ENCODE measurements around the gene FNBP1L.
"Not testable (repeated sequence)": the region's sequence is repeated elsewhere in the genome, so short reads cannot be mapped to it uniquely, and the experiment has no call there.

The FNBP1L gene

DNA sequence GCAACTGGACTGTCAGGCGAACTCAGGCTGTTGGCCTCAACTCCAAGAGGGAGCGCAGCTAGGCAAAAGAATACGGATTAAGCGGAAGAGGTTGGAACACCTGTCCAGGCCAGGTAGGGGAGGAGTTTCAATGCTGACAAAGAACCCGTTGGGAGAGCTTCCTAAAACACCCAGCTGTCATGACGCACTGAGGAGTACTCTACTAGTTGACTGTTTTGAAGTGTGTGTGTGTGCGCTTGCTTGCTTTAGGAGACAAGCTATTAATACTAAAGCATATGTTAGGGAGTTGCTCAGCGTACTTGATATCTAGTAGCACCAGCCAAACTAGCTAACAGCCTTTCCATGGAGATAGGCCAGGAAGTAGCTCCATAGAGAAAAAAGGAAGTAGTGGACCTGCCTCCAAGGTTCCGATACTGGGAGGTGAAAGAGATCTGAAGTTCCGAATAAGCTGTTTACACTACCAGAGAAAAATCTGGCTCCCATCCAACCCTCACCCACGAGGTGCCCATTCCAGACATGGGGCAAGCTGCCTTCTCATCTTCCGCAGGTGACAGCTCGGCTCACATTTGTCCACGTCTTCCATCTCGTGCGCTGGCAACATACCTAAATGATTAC is 974 bp upstream of the FNBP1L start:
- DNase-seq: no peak

DNA sequence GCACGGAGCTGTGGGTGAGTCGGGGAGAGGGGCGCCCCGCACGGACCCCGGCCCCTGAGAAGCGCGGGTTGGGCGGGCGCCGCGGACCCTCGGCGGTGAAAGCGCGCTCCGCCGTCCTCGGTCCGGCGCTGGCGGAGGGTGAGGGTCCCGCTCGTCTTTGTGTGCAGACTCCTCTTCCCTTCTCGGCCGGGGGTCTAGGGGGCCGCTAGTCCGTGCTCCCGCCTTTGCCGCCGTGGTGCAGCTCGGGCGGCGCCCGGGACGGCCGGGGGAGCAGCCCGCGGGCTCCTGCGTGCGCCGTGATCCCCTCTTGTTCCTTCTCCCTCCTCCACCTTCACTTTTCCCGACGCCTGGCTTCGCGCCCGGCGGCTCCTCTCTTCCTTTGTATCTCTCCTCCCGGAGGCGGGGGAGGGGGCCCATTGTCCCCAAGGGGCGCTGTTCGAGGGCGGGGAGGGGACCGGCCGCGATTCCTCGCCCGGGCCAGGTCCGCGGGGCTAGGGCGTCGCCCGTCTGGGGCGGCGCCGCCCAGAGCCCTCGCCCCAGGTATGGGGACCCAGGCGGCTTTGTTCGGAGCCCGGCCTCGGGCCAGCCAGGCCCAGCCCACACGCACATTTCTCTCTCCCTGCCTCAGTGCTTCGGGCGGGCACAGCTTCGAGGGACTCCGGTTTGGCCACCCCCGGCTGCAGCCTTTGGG is 519 bp downstream of the FNBP1L start:
- no peak for DNase-seq

DNA sequence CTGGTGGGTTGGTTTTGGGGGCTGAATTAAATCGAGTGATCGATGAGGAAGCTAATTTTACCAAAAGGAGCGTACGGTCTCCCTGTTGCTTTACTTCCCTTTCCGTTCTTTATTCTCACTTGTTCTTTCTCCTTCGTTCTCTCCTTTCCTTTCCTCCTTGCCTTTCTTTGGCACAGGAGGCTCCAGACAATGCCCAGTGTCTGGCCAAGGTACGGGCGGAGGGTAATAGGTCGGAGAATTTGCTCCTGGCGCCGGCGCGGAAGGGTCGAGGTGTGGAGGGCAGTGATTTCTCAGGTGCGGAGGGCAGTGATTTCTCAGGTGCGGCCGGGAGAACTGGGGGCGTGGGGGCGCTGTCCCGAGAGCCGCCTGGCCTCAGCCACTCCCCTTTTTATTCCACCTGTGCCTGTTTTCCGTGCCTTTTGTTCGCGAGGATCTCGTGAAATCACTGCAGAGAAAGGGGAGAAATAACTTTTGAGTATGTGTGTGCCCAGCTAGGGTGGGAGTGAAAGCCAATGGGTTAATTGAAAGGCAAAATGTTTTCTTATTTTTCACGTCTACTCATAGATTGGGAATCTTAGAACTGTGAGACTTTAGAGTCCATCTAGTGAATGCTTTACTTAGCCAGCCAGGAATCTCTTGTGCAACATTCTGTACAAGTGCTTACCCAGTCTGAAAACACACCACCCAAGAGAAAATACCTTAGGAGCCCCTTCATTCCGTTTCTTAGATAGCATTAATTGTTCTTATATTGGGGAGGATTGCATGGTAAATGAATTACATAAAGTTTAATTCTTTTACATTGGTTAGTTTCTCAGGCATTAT is 1.3 kb downstream of the FNBP1L start:
- DNase-seq: no peak

DNA sequence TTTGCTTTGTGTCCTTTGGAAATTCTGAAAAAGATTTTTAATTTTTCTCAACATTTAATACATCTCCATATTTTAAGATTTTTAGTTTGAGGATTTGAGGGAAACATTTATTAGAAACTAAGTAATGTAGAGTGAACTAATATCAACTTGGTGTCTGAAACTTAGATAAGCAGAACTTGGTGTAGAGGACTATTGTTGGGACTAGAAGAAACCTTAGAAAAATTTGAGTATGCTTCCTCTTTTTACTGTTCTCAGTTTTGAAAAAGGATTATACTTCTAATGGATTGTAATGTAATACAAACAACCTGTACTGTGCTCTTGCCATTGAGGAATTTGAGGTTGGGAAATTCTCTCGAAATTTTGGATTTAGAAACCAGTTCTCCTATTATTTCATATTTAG is 2.4 kb downstream of the FNBP1L start:
- DNase-seq: no peak

DNA sequence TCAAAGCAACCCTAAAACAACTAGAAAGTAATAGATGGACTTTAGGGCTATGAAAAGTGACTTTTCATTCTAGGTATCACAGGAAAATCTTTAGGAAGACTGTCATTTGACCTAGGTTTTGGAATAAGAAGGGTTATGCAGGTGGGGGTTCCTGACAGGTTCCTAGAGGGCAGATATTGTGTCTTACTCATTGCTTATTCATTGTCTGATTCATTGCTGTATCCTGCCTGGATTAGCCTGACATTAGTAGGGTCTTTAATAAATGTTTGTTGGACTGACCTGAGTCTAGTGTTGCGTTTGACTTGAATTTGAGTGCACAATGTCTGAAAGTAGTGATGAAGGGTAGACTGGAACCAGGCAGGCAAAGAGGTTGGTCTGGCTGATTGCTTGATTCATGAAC is 6.0 kb downstream of the FNBP1L start:
- no peak for DNase-seq

DNA sequence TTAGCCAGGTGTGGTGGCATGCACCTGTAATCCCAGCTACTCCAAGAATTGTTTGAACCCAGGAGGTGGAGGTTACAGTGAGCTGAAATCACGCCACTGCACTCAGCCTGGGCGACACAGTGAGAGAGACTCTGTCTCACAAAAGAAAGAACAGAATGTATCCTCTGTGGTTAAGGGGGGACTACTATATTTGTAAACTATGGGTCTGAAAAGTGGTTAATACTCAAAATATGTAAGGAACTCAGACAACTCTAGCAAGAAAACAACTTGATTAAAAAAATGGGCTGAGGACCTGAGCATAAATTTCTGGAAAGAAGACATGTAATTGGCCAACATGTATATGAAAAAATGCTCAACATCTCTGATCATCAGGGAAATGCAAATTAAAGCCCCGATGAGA is 11.2 kb downstream of the FNBP1L start:
- no peak for DNase-seq

DNA sequence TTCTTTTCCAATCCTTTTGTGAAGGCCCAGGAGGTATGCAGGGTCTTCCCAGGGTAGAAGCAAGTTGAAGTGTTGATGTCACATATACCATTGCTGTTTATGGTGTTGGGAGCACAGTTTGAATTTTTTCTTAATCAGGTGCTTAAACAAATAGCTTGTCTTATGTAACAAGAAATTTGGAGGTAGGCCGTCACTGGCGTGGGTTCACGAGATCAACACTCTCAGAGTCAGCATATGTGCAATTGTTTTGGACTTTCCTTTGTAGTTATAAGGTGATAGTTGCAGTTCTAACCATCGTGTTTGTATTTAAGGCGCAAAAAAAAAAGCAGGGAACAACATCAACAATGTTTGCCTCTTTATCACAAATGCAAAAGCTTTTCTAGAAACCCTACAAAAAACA is 13.3 kb downstream of the FNBP1L start:
- no peak for DNase-seq

DNA sequence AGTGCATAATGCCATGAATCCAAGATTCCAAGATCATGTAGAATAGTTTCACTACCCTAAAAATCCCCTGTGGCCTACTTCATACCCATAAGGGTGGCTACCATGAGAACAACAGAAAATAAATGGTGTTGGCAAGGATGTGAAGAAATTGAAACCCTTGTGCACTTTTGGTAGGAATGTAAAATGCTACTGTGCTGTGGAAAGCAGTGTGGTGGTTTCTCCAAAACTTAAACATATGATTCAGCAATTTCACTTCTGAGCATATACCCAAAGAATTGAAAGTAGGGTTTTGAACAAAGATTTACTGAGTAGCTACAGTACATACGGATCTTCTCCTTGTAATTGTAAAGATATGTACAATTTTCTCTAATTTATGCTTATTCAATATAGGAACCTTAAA is 16.0 kb downstream of the FNBP1L start:
- no peak for DNase-seq

DNA sequence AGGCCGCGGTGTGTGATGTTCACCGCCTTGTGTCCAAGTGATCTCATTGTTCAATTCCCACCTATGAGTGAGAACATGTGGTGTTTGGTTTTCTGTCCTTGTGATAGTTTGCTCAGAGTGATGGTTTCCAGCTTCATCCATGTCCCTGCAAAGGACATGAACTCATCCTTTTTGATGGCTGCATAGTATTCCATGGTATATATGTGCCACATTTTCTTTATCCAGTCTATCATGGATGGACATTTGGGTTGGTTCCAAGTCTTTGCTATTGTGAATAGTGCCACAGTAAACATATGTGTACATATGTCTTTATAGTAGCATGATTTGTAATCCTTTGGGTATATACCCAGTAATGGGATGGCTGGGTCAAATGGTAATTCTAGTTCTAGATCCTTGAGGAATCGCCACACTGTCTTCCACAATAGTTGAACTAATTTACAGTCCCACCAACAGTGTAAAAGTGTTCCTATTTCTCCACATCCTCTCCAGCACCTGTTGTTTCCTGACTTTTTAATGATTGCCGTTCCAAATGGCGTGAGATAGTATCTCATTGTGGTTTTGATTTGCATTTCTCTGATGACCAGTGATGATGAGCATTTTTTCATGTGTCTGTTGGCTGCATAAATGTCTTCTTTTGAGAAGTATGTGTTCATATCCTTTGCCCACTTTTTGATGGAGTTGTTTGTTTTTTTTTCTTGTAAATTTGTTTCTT is 17.6 kb downstream of the FNBP1L start:
- DNase-seq: not testable (repeated sequence)

DNA sequence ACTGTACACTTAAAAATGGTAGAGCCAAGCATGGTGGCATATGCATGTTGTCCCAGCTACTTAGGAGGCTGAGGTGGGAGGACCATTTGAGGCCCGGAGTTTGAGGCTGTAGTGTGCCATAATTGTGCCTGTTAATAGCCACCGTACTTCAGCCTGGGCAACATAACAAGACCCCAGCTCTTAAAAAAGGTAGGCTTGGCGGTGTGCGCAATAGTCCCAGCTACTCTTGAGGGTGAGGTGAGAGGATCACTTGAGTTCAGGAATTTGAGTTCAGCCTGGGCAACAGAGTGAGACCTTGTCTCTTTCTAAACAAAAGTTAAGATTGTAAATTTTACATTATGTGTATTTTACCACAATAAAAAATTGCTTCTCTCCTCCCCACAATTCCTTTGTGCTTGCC is 19.7 kb downstream of the FNBP1L start:
- no peak for DNase-seq

DNA sequence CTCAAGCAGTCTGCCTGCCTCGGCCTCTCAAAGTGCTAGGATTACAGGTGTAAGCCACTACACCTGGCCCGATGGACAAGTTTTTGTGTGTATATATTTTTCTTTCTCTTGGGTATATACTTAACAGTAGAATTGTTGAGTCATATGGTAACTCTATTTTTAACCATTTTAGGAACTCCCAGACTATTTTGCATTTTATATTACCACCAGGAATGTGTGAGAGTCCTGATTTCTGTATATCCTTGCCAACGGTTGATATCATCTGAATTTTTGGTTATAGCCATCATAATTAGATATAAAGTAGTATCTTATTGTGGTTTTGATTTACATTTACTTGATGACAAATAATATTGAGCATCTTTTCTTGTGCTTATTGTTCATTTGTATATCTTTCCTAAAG is 20.7 kb downstream of the FNBP1L start:
- no peak for DNase-seq

DNA sequence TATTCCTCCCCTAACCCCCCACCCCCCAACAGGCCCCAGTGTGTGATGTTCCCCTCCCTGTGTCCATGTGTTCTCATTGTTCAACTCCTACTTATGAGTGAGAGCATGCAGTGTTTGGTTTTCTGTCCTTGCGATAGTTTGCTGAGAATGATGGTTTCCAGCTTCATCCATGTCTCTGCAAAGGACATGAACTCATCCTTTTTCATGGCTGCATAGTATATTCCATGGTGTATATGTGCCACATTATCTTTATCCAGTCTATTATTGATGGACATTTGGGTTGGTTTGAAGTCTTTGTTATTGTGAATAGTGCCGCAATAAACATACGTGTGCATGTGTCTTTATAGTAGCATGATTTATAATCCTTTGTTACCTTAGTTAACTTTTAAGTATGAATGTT is 21.3 kb downstream of the FNBP1L start:
- DNase-seq: not testable (repeated sequence)

DNA sequence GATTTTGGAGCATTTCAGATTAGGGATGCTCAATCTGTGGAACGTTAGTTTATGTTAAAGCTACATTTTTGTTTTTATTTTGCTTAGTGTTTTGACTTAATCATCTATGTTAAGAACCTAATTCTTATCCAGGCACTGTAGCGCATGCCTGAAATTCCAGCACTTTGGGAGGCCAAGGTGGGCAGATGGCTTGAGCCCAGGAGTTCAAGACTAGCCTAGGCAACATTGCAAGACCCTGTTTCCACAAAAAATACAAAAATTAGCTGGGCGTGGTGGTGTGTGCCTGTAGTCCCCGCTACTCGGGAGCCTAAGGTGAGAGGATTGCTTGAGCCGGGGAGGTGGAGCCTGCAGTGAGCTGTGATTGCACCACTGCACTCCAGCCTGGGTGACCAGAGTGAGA is 23.4 kb downstream of the FNBP1L start:
- no peak for DNase-seq

DNA sequence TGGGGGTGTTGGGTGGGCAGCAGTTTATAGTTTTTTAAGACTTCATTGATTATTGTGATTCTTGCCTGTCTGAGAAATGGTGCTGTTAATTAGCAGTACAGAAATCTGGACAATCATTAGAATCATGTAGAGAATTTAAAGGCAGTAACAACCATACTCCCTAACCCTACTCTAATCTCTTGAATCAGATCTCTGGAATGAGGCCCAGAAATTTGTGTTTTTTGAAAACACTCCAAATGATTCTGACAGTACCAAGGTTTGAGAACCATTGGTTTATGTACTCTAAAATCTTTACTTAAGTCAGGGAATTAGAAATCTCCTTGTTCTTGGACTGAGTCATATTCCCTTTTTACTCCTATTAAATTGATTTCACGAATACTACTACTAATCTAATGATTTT is 24.0 kb downstream of the FNBP1L start:
- no peak for DNase-seq

DNA sequence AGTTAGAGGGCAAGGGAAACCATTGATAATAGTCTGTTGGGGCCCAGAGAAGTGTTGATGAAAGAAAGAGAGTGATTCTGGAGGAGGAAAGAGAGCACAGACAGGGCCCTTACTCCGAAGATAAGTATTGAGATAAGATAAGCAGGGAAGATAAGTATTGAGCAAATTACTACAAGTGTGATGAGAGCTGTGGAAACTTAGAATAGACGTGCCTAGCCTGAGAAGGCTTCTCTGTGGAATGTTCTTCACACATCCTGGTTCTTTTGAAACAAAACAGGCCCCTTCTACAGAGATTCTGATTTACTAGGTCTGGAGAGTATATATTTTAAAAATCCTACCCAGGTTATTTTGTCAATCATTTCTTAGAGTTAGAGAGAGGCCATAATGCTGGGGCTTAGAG is 26.4 kb downstream of the FNBP1L start:
- DNase-seq: no peak

DNA sequence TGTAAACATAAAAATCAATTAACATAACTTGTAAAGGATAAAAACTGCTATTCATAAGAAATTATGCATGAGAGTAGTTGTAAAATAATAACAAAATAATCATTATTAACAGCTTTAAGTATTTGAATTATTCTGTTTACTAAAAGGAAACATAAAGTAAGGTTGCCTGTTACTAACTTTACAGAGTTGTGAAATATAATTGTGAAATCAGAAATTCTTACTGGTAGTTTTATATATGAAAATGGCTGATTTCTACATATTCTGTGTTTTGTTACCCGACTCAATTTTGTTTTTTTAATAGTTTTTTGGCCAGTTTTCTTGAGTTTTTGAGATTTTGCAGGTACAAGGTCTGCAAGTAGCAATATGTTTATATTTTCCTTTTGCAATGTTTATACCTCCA is 27.8 kb downstream of the FNBP1L start:
- no peak for DNase-seq

DNA sequence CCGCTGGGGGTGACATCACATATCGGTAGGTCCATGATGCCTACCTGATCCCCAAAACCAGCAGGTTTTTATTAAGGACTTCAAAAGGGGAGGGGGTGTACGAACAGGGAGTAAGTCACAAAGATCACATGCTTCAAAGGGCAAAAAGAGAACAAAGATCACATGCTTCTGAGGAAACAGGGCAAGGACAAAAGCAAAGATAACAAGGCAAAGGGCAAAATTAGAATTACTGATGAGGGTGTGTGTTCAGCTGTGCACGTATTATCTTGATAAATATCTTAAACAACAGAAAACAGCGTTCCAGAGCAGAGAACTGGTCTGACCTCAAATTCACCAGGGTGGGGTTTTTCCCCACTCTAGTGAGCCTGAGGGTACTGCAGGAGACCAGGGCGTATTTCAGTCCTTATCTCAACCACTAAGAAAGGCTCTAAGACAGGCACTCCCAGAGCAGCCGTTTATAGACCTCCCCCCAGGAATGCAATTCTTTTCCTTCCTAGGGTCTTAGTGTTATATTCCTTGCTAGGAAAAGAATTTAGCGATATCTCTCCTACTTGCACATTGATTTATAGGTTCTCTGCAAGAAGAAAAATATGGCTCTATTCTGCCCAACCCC is 31.3 kb downstream of the FNBP1L start:
- DNase-seq: not testable (repeated sequence)

DNA sequence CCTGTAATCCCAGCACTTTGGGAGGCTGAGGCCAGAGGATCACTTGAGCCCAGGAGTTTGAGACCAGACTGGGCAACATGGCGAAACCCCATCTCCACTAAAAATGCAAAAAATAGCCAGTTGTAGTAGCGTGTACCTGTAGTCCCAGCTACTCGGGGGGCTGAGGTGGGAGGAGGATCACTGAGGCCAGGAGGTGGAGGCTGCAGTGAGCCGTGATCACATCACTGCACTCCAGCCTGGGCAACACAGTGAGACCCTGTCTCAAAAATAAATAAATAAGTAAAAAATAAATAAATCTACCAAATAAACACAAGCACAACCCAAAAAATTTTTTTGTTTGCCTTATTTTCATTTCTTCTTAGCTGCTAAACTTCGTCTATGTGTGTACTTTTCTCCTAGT is 34.0 kb downstream of the FNBP1L start:
- not testable (repeated sequence) for DNase-seq

DNA sequence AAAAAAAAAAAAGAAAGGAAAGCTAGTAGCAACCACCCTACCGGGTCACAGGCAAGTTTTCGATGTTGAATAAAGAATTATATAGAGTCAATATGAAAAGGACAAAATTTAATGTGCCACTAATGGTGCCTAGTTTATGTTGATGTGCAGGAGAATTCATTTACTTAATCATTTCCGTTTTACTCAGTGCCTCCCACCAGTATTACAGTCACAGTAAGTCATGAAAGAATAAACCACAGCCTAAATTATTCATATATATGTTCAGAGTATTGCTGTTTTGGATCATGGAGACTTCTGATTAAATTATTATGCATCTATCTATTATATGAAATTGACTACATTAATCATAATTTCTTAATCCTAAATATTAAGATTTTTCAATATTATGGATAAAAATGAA is 35.3 kb downstream of the FNBP1L start:
- no peak for DNase-seq

DNA sequence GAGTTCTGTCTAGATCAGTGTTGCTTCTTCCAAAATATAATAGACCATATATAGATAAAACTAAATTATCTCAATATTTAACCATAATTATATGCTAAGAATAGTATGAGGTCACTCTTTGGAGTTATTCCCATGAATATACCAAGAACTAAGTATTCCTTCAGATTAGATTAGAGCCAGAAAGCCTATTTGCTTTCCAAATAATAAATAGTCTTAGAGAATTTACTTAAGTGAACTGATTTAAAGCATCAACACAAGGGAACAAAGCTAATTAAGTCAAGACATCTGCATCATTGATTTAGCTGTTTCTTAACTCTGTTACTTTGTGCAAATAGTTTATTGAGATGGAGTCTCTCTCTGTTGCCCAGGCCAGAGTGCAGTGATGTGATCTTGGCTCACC is 35.7 kb downstream of the FNBP1L start:
- DNase-seq: no peak

DNA sequence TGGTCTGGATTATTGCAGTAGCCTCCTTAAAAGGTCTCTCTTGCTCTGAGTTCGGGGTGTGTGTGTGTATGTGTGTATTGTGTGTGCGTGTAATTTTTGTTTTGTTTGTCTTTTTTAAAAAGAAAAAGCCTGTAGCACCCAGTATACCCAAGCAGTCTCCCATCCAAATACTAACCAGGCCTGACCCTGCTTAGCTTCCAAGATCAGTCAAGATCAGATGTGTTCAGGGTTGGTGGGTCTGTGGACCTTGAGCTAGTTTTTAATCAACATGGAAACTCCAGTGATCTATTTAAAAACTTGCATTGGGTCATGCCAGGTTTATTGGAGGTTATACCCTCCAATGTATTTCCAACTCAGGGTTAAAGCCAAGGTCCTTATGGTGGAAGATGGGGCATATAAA is 40.3 kb downstream of the FNBP1L start:
- DNase-seq: no peak

DNA sequence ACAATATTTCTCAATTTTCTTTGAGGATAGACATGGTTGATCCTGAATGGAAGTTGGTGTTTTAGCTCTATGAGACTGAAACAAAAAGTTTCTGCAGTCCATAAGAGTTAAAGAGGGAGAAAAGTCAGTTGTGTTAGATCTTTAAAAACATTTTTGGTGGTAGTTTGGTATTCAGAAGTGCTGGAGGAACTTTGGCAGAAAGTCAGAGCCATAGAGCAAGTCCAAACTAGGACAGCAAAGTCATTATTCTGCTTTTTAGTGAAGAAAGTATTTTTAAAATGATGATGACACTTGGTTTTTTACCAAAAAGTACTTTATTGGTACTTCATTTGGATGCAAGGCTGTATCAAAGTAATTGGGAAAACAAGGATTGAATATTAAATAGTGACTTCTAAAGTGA is 41.8 kb downstream of the FNBP1L start:
- no peak for DNase-seq

DNA sequence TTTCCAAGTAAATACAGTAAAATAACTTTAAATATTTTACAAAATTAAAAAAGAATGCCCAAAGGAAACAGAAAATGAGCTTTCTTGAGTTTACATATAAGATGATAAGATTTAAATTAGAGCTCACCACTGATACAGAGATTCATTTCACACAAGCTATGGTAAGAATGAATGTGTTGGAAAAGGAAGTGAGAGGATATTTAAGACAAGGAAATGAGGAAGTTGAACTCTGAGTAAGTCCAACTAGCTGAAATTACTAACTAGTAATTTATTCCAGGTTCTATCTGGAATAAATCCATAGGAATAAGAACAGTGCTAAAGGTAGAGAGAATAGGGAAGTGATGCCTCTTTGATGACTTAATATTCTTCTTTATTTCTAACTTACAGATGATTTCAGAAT is 42.4 kb downstream of the FNBP1L start:
- DNase-seq: no peak

Data from activated effector memory CD4-positive, alpha-beta T cell treated with Interleukin-2 at 50 U/mL for 16 hours (primary cell).